ENCODE results near the gene MMRN1. TPM values are rescaled to one million over a fixed set of nuclear protein-coding genes. Genes with fewer than 3 reads are reported as not detected.

MMRN1 gene
- total RNA-seq, 4 donors from 2014 or later: 70.9 to 266 (median 156) TPM

DNA sequence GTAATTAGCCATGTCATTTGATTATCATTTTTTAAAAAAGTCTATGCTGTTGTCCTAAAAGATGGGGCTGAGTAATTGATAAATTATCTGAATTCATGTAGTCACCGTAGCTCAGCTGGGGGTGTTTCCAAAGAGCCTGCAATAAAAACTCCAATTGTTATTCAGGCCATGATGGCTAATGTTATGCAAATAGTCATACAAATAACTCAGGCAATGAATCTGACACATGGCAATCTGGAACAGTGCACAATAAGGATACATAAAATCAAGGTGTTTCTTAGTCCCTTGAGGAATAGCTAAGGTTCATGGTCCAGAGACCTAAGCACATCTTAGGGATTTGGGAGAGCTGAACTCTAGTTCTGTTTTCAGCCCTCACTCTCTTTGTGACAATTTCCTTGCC is 15.2 kb downstream of the MMRN1 start:
- TF ChIP-seq, protein P1, sequence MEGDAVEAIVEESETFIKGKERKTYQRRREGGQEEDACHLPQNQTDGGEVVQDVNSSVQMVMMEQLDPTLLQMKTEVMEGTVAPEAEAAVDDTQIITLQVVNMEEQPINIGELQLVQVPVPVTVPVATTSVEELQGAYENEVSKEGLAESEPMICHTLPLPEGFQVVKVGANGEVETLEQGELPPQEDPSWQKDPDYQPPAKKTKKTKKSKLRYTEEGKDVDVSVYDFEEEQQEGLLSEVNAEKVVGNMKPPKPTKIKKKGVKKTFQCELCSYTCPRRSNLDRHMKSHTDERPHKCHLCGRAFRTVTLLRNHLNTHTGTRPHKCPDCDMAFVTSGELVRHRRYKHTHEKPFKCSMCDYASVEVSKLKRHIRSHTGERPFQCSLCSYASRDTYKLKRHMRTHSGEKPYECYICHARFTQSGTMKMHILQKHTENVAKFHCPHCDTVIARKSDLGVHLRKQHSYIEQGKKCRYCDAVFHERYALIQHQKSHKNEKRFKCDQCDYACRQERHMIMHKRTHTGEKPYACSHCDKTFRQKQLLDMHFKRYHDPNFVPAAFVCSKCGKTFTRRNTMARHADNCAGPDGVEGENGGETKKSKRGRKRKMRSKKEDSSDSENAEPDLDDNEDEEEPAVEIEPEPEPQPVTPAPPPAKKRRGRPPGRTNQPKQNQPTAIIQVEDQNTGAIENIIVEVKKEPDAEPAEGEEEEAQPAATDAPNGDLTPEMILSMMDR (IDR thresholded peaks at IDR 0.05): no peak
- TF ChIP-seq POLR2A (IDR thresholded peaks at IDR 0.05): no peak
- Histone ChIP-seq H3K27me3 (no peaks in the 10 kb centered on the region), H3K27ac (no peak overlapping the region), H3K9me3 (no peaks in the 10 kb centered on the region), H3K36me3 (no peaks in the 10 kb centered on the region), H3K4me3 (no peak overlapping the region), H3K4me1 (no peaks in the 10 kb centered on the region)
- no peak for DNase-seq
- intact Hi-C loops (cut with DNase I; ENCODE audit: low total_unique reads): no loop called here

- intact Hi-C loops (cut with DNase I; ENCODE audit: low total_unique reads): no loop called here
- no peak for TF ChIP-seq POLR2A (IDR thresholded peaks at IDR 0.05)
- TF ChIP-seq, protein P1 (IDR thresholded peaks at IDR 0.05): no peak
- H3K27me3 ChIP-seq: no peaks in the 10 kb centered on the region
- no peak overlapping the region for H3K27ac ChIP-seq
- no peak for DNase-seq
- no peaks in the 10 kb centered on the region for H3K9me3 ChIP-seq
- no peak overlapping the region for H3K4me3 ChIP-seq
- H3K36me3 ChIP-seq: no peaks in the 10 kb centered on the region
- no peaks in the 10 kb centered on the region for H3K4me1 ChIP-seq
These were observed 19.0 kb downstream of the MMRN1 start for GRCh38 chr4:89913623-89914022.

GRCh38 chr4:89914609-89915550 is 20.2 kb downstream of the MMRN1 start:
- intact Hi-C loops (cut with DNase I; ENCODE audit: low total_unique reads): no loop called here
- TF ChIP-seq POLR2A (IDR thresholded peaks at IDR 0.05): no peak
- TF ChIP-seq, protein P1 (IDR thresholded peaks at IDR 0.05): no peak
- no peaks in the 10 kb centered on the region for H3K4me1 ChIP-seq
- no peaks in the 10 kb centered on the region for H3K27me3 ChIP-seq
- H3K36me3 ChIP-seq: no peaks in the 10 kb centered on the region
- no peaks in the 10 kb centered on the region for H3K9me3 ChIP-seq
- no peak overlapping the region for H3K4me3 ChIP-seq
- DNase-seq: no peak
- no peak overlapping the region for H3K27ac ChIP-seq

- no peak for DNase-seq
- intact Hi-C loops (cut with DNase I; ENCODE audit: low total_unique reads): no loop called here
- Histone ChIP-seq H3K27ac (no peak overlapping the region), H3K9me3 (no peaks in the 10 kb centered on the region), H3K4me3 (no peak overlapping the region), H3K4me1 (no peaks in the 10 kb centered on the region), H3K27me3 (no peaks in the 10 kb centered on the region), H3K36me3 (no peaks in the 10 kb centered on the region)
- TF ChIP-seq POLR2A (IDR thresholded peaks at IDR 0.05): no peak
- TF ChIP-seq, protein P1 (IDR thresholded peaks at IDR 0.05): no peak
These were observed 21.3 kb downstream of the MMRN1 start for GRCh38 chr4:89915937-89916336.

- Histone ChIP-seq H3K36me3 (no peaks in the 10 kb centered on the region), H3K27ac (no peak overlapping the region), H3K4me1 (no peaks in the 10 kb centered on the region), H3K4me3 (no peak overlapping the region), H3K9me3 (no peaks in the 10 kb centered on the region), H3K27me3 (no peaks in the 10 kb centered on the region)
- DNase-seq: no peak
- no peak for TF ChIP-seq POLR2A (IDR thresholded peaks at IDR 0.05)
- TF ChIP-seq, protein P1 (IDR thresholded peaks at IDR 0.05): no peak
- intact Hi-C loops (cut with DNase I; ENCODE audit: low total_unique reads): no loop called here
These were observed 28.3 kb downstream of the MMRN1 start for GRCh38 chr4:89922848-89923416.

Measured in uterus (tissue), 4 donors.